Activated CD4-positive, CD25-positive, alpha-beta regulatory T cell treated with anti-CD3 and anti-CD28 coated beads, Interleukin-2, amount 50 U/mL, for 24 hours (primary cell): ENCODE measurements around the gene IVD.

Experiments
- ATAC-seq, 2 donors: fragments of 150-1000 bp; cut with Tn5 transposase; one replicate each; pipeline ENCODE4 v1.10.0; 2021; ENCODE audit warnings: mild to moderate bottlenecking in 1 of 2, moderate library complexity in 1 of 2

IVD gene

DNA sequence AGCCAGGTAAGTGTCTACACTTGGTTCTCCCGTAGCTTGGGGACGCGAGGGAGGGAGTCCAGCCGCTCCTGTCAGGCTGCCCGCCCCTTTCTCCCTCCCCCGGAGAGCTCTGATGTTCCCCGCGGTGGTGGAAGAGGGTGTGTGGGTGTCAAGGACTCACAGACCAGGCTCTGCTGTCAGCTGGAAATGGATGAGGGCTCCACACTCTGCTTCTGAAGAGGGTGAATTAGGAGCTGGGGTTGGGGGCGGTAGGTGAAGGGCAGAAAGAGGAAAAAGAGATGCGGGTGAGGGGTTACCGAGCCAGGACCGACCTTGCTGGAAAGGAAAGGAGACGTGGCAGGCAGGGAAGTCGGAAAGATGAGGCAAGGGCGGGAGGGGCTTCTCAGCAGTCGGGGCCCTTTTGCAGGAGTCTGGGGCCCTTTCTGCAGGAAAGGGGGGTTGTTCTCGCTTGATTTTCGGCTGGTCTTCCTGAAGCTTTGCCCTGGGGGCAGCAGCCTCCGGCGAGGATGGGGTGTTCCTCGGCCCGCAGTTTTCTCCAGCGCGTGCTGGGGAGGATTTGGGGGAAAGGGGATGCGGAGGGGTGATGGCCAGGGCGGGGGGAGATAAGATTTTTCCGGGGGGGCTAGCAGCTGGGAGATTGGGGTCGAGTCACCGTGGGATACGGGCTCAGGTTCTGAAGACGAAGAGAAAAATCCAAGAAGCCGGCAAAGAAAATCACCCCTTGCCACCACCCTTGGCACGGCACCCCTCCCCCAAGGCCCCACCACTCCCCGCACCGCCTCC lies 34.6 kb downstream of the IVD start:
- ATAC-seq: no peak

DNA sequence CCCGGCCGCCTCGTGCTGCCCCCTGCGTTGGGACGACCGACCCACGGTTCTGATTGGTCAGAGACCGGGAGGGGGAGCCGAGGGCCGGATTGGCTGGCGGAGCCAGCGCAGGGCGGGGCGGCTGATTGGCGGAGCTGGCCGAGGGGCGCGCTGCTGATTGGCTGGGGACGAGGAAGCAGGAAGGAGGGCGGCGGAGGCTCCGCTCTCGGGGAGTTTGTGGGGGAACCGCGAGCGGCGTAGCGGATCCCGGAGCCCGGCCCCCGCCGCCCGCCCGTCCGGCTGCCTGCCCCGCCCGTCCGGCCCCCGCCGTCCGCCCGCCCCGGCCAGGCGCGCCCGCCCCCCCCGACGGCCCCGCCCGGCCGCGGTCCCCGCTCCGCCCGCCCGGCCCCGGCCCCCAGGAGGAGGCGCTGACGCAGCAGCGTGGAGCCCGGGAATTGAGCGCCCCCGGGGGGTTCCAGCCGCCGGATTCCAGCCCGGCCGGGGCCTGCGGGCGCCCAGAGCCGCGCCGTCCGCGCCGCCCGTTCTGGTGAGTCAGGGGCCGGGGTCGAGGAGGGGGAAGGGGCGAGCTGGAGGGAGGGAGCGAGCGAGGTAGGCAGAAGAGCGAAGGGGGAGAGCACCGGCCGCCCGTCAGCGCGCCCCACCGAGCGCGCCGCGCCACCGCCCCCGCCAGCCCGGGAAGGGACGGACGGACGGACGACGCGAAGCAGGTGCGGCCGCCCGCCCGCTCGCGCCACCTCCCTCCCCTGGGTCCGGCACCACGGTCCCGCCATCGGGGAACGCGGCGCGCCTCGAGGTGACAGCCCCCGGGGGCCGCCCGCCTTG lies 35.4 kb downstream of the IVD start, which contains the start of gene BAHD1:
BAHD1 (plus strand) TSS at position 211 of the 822 bp plus-strand sequence. CDS start 17,512 bp downstream, outside the sequence.
- peak; percentile 91 to 93 for ATAC-seq

DNA sequence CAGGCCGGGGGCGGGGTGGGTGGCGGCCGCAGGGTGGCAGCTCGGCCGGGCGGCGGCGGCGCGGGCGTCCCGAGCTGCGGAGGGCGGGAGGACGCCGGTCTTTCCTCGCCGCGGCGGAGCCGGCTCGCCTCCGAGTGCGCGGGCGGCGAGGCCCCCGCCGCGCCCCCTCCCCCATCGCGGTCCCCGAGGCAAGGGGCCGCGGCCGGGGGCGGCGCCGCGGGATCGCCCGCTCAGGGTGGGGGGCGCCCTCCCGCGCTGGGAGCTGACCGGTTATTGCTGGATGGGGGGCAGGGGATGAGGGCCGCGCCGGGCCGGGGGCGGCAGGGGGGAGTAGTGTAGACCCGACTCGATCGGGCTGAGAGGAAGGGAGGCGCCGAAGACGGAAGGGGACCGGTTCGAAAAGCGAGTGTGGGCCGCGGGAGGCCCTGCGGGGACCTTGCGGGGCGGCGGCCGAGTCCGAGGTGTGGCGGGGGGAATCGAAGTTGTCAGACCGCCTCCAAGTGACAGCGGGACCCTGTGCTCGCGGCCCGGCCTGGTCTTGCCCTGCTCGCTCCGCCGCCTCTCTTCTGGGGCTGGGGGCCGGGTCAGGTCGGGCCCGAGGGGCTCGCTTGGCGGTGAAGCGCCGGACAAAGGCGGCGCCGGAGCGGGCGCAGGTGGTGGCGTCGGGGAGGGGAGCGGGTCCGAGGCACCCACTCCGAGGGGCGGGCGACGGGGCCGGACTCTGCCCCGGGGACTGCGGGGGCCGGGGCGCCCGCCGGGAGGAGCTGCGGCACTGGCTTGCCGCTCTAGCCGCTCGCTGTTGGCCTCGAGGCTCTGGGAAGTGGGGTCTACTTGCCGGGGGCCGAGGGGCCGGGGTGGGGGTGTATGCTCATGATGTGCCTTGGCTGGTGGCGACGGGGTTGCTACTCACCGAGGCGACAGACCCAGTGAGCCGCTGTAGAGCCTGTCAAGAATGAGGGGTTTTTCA lies 36.3 kb downstream of the IVD start:
- ATAC-seq: no peak

DNA sequence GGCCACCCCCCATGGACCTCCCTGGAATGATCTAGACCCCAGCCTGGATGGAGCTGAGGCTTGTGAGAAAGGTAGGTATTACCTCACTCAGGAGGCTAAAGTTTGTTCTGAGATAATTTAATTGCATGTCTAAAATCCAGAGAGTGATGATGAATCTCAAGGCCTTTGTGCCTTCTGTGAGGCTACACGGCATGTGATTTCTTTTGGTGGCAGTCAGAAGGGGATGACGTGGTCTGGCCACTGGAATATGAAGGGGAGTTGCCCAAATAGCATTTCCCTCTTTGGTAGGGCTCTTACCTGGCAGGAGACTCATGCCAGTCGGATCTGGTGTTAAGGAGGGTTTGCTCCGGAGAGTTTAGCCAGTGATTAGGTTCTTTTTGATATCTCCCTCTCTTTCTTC lies 37.7 kb downstream of the IVD start:
- no peak for ATAC-seq

- ATAC-seq: no peak
Measured at GRCh38 chr15:40443846-40444245, 38.3 kb downstream of the IVD start.

DNA sequence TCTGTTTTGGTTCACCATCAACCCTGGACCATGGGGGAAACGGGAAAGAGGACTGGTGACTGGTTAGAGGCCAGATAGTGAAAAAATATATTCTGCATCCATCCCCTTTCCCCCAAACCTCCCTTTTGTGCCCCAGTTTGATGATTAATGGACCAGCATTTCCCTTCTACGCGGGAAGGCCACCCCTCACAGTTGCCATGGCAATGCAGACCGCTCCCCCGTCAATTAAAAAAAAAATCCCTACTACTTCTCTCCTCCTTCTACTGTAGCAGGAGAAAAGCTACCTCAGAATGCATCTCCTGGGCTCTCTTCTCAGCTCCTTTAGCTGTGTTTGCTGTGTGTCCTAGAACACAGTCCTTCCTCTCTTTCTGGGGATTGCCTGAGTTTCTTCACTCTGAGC lies 39.1 kb downstream of the IVD start:
- no peak for ATAC-seq

DNA sequence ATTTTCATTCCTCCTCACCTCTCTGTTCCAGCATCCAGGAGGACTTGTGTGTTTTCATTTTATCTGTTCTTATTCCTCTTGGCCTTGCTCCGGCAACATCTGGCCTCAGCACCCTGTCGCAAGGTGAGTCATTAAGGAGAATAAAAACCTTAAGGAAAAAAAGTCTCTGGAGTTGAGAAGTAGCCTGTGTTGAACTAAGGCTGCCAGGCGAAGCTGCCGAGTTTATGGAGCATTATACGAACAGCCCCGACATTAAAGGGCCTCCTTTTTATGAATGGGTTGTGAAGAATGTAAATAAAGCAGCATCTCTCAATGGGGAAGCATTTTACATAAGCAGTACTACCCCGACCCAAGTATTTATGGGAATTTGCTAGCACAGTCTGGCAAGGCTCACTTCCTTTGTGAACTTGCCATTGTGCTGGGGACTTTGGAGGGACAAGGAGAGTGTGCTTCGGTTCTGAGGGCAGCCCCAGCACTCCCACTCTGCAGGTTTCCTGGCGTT lies 39.9 kb downstream of the IVD start:
- no peak for ATAC-seq

DNA sequence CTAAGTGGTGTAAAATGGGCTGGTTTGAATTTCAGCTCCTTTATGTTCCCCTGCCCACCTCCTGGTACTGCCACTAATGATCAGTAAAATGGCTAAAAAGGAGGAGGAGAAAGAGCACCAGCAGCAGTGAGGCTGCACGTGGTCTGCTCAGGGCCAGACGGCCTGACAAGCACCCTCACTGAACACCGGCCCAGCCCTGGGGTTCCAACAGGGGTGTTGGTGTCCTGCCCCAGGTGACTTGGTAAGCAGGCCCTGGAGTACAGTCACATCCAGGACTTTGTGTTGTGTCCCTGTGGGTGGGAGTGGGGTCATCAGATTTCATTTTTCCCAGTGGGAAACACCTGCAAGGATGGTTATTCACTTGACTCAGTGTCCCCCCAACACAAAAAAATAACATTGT lies 40.5 kb downstream of the IVD start:
- ATAC-seq: no peak

DNA sequence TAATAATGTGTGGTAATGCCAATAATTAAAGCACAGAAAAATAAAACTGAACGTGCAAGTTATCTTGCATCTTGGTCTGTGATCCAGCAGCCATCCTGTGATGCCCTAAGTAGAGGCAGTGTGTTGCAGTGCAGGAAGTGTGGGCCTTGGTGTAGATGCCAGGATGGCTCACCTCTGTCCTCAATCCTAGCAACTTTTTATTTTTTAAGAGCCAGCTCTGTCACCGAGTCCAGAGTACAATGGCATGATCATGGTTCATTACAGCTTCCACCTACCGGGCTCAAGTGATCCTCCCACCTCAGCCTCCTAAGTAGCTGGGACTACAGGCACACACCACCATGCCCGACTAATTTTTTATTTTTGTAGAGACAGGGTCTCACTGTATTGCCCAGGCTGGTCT lies 42.8 kb downstream of the IVD start:
- no peak for ATAC-seq

DNA sequence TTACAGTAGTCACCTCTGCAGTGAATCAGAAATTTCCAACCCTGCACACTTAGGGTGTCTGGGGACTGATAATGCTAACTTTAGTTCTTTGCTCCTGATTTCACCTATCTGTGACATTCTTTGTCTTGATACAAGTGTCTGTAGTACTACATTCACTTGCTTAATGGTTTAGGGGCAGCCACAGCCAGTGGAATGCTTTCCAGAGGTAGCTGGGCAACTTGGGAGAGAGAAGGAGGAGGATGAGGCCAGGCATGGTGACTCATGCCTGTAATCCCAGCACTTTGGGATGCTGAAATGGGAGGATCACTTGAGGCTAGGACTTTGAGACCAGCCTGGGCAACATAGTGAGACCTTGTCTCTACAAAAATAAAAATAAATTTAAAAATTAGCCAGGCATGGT lies 43.7 kb downstream of the IVD start:
- no peak for ATAC-seq

DNA sequence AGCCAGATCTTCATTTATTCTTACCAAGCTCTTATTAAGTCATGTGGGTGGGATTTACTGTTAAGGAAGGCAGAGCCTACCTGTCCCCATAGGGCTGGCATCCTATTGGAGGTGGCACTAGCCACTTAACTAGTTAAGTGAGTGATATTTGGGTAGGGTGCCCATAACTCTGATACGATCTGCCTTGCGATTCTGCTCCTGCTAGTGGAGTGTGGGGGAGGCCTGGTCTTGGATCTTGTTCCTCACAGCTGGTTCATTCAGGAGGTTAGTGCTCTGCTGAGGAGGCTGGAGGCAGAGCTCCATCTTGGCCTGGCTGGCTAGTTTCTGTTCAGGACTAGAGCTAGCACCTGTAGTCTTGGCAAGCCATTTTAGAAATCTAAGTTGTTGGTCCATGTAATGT lies 44.5 kb downstream of the IVD start:
- ATAC-seq: no peak

- no peak for ATAC-seq
Measured at GRCh38 chr15:40451527-40452158, 46.0 kb downstream of the IVD start.

DNA sequence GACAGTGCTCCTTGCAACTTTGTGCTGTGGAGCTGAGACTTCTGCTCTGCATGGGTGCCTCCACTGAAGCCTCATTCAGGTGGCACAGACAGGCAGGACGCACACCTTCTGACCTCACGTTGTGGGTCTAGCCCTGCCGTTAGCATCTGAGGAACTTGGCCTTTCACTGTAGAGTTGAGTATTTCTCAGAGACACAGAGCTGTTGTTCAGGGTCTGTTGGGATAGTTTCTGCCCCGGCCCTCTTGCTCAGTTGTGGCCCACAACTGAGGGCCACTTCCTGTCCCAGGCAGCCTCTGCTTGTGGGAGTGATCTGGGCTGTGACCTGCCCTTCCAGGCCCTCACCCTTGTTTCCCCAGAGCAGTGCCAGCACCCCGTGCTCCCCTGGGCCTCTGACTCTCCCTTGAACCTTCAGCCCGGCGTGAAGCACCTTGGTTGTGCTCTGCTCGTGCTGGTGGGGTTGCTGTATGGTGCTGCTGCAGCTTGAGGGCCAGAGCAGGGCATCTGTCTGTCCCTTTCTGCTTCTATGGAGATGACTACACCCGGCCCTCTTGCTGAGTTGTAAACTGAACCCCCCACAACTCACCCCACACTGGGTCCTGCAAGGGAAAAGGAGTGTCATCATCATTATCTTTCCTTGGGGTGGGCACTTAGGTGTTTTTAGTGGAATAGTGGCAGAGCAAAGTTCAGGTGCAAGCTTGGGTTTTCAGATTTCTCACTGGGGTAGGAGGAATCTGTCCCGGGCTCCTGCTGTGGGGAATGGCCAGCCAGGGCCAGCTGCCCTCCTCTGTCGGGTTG lies 46.9 kb downstream of the IVD start:
- ATAC-seq: peak; percentile 37 to 44

GRCh38 chr15:40453941-40454340 lies 48.3 kb downstream of the IVD start:
- peak; percentile 63 to 66 for ATAC-seq

DNA sequence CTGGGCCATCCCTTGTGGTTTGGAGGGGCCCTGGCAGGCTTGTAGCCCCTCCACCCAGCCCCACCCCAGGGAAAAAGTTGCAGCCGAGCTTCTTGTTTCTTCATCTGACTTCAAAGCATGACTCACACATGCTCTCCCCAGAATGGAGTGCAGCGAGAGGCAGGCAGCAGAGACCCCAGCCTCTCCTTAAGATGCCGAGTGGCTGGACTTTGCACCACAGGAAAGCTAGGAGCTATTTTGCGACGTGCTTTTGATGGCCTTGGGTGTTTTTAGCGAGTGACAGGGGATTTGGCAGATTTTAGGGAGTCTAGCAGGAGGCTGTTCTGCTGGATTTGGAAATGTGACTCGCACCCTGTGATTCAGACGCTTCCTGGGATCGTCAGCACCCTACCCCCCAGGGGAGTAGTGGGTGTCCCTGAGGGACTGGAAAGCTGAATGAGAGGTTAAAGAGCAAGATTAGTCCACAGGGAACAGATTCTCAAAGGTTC lies 49.4 kb downstream of the IVD start:
- no peak for ATAC-seq

DNA sequence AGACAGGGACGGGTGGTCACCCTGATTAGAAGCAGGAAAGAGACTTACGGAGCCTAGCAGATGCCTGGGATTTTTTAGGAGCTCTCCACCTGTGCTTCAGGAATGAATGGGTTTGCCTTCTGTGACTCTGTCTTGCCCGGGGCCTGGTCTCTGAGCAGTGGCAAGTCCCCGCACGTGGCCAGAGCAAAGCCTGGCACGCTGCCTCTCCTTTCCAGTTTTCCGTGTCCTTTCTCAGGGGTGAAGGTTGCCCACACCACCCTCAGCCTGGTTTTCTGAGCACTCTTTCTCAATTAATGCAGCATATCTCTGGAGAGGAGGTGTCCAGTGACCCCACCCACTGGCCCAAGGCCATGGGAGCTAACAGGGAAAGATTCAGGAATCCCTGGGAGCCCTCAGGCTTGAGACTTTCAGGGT lies 50.7 kb downstream of the IVD start:
- ATAC-seq: no peak

GRCh38 chr15:40456738-40457137 lies 51.1 kb downstream of the IVD start:
- ATAC-seq: no peak

DNA sequence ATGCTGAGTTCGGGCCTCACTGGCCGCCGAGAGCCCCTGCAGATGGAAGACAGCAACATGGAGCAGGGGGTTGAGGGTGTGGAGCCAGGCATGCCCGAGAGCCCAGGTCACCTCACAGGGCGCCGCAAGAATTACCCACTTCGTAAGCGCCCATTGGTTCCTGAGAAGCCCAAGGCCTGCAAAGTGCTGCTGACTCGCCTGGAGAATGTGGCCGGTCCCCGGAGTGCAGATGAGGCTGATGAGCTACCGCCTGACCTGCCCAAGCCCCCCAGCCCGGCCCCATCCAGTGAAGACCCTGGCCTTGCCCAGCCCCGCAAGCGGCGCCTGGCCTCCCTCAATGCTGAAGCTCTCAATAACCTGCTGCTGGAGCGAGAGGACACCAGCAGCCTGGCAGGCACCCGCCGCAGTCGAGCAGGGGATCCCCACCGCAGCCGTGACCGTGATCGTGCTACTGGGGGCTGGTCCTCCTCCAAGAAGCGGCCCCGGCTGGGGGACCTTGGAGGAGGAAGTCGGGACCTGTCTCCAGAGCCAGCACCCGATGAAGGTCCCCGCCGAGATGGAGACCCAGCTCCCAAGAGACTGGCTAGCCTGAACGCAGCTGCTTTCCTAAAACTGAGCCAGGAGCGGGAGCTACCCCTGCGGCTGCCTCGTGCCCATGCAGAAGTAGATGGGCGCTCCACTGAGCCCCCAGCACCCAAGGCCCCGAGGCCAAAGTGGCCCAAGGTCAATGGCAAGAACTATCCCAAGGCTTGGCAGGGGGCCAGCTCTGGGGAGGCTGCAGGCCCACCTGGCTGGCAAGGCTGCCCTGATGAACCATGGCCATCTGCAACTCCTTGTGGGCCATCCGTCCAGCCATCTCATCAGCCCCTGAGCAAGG lies 53.1 kb downstream of the IVD start:
- no peak for ATAC-seq

DNA sequence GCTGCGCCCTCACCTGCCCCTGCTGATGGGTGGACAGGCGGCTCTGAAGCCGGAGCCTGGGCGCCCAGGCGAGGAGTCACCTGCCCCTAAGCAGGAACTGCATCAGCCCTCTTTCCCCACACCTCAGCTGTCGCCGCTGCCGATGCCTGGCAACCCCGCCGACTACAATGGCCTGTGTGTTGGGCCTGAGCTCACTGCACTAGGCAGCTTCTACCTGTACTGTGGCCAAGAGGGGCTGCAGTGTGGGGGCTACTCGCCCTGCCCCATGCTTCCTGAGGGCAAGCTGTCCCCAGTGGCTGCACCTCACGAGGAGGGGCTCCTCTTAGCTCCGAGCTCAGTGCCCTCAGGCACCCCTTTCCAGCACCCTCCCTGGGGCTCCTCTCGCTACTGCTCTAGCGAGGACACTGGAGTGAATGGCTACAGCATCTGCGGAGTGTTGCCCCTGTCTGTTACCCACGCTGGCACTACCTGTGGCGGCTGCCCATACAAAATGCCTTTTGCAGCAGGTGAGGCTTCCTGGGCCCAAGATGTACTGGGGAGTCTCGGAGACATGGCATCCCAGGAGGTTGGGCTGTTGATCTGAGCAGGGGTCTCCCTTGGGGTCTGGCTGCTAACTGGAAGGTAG lies 53.9 kb downstream of the IVD start:
- ATAC-seq: no peak

DNA sequence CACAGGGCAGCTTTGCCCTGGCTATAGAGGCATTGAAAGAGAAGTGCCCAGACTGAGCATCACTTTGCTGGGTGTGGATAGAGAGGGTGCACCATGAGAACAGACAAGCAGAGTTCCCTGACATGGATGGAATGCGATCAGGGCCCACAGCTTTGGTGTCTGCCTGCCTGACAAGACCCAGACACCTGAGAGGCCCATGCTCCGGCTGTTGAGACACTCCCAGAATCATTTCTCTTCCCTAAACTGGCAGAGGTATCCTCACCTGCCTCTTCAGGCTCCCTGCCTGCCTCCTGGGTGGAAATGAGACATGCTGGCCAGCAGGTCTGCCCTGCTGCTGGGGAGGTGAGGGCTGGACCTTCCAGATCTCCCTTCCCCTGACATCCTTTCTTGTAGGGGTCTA lies 54.8 kb downstream of the IVD start:
- no peak for ATAC-seq
